ENCODE data around the gene DDIT3.

DNA sequence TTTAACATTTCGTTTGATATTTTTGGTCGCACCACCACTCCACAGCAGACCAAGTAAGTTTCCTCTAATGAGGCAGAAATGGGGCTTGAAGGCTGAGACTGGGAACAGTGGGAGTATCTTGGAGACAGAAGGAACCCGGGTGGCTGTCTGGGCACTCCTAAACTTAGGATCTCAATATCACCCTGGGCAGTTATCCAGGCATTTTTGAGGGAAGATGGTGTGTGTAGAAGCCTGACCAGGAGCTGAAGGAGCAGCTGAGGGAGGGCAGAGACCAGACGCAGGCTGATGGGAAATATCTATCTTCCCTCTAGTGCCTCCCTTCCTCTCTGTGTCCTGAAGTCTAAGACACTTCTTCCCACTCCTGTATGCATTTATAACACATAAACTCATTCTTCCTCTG is 21.7 kb downstream of the DDIT3 start:
- TF ChIP-seq POLR2AphosphoS5 (IDR thresholded peaks at IDR 0.05; ENCODE audit: borderline replicate concordance, low read depth, low read length) (no peak), EZH2 (IDR thresholded peaks at IDR 0.05) (no peak)
